Thyroid gland (tissue), 4 donors: Measurements from ENCODE around the gene SMS.

Source experiments
- POLR2A ChIP-seq, 2 donors: fragments of 450-650 bp; IDR thresholded peaks; one replicate each; pipeline ENCODE4 v1.6.1; 2017; ENCODE audit warnings: antibody characterized with exemption in 2 of 2, mild to moderate bottlenecking in 2 of 2, moderate library complexity in 1 of 2
- TF ChIP-seq, protein P1 (sequence below), 6 experiments: fragments of 200-600 bp in 3 of 6; fragments of 450-650 bp in 3 of 6; sonication (generic) in 3 of 6; IDR thresholded peaks; one replicate each; pipeline ENCODE4 v1.5.1; 2016 to 2019; ENCODE audit warnings: antibody characterized with exemption in 6 of 6, mild to moderate bottlenecking in 2 of 6, inconsistent platforms in 1 of 6, moderate library complexity in 1 of 6

DNA sequence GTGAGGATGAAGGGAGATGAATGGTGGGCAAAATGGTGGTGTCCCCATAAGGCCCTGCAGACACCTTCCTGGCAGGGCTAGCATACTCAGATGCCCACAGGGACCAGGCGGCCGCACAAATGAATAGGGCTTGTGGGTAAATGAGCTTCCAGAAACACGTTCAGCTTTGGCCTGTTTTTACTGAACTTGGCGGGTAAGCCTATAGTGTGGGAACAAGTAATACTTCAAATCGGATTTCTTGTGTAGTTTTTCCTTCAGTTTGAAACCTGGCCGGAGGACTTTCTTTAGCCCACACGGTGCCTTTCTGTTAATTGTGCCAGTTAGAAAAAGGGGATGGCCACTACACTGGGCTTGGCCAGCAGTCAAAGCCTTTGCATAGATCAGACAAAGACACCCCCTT lies 22.8 kb downstream of the SMS start:
- TF ChIP-seq POLR2A (IDR thresholded peaks at IDR 0.05), result no peak
- TF ChIP-seq, protein P1, sequence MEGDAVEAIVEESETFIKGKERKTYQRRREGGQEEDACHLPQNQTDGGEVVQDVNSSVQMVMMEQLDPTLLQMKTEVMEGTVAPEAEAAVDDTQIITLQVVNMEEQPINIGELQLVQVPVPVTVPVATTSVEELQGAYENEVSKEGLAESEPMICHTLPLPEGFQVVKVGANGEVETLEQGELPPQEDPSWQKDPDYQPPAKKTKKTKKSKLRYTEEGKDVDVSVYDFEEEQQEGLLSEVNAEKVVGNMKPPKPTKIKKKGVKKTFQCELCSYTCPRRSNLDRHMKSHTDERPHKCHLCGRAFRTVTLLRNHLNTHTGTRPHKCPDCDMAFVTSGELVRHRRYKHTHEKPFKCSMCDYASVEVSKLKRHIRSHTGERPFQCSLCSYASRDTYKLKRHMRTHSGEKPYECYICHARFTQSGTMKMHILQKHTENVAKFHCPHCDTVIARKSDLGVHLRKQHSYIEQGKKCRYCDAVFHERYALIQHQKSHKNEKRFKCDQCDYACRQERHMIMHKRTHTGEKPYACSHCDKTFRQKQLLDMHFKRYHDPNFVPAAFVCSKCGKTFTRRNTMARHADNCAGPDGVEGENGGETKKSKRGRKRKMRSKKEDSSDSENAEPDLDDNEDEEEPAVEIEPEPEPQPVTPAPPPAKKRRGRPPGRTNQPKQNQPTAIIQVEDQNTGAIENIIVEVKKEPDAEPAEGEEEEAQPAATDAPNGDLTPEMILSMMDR (IDR thresholded peaks at IDR 0.05), result no peak
